ENCODE measurements around the gene EHBP1.

The EHBP1 gene

GRCh38 chr2:62785216-62785615, 79.7 kb downstream of the EHBP1 start:
- DNase-seq (ENCODE audit: low spot score): no peak

GRCh38 chr2:62785810-62786597, 80.5 kb downstream of the EHBP1 start:
- DNase-seq (ENCODE audit: low spot score): peak; percentile 35

DNA sequence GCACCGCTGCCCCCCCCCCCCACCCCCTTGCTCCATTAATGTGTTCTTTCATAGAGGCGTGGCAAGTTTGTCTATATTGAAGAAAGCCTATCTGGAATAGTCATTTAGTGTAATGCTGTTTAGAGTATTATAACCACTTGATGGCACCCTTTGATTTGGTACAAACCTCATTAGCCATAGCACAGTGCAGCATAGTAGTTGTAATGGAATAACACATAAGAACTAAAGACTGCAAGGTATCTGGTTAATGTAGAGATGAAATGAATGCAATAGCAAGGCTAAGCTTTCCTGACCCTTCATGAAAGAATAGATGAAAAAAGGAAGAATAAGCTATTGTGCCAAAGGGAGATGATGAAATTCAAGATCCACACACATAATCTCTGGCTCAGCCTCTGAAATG, 81.9 kb downstream of the EHBP1 start:
- peak; percentile 16 for DNase-seq (ENCODE audit: low spot score)

DNA sequence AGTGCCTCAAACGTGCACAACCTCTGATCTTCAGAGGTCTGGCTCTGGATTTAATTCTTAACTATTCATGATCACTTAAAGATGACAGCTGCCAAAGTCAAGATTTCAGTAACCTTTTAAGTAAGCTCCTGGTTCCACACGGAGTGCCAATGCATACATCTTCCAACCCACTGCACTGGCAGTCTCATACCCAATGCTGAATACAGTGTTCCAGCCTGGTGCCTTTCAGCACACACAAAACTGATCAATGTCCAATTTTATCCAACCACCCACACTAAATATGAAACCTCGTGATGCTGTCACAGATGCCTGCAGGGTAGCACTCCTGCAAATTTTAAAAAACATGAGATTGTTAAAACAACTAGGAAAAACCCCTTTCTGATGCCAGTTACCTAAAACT, 84.0 kb downstream of the EHBP1 start:
- no peak for DNase-seq (ENCODE audit: low spot score)

- no peak for DNase-seq (ENCODE audit: low spot score)
Measured at GRCh38 chr2:62789918-62790317, 84.4 kb downstream of the EHBP1 start.

- DNase-seq (ENCODE audit: low spot score): no peak
Measured at GRCh38 chr2:62792408-62792807, 86.9 kb downstream of the EHBP1 start.

DNA sequence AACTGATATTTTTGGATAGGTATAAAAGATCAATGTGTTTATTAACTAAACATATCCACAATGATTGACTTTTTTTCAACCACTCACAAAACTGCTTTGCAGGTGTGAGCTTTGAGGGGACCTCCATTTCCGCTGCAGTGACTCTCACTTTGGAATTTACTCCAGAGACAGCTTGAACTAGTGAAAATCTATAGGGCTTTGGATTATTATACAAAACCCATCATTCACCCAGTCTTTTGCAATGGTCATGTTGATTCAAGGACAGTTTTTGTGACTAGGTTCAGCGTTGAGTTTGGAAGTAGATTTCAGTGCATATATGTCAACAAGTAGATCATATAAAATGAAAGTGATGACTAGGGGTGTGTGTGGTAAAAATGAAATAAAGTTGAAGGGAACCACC, 87.7 kb downstream of the EHBP1 start:
- no peak for DNase-seq (ENCODE audit: low spot score)

DNA sequence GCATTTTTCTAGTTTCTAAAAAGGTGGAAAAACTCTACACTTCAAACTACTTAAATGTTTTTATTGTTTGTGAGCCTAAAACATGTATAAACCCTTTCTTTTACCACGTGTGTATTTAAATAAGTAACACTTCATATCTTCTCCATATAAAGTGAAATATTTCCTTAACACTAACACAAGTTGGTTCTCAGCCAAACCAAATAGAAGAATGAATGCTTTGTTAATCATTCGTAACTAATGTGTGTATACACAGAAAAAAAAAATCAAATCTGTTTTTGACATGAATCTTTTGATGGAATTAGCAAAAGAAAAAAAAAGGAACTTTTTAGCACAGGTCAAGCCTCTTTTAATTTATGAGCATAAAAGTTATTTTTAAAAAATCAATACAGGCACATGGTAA, 89.3 kb downstream of the EHBP1 start:
- DNase-seq (ENCODE audit: low spot score): no peak

DNA sequence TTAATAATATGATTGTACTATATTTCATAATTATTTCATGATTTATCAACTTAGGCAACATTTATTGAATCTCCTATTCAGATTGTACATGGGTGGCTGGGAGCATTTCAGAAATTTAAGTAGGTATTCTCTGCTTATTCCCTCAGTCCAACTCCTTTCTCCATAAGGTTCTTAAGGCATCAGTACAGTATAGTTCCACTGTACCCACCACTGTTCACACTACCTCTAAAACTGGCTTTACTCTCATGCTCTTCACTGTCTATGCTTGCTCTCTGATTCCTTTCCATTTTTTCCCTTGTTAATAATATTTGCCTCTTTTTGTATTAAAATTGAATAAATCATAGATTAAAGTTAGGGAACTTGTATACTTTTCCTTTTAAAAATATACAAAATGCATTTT, 89.8 kb downstream of the EHBP1 start:
- no peak for DNase-seq (ENCODE audit: low spot score)

DNA sequence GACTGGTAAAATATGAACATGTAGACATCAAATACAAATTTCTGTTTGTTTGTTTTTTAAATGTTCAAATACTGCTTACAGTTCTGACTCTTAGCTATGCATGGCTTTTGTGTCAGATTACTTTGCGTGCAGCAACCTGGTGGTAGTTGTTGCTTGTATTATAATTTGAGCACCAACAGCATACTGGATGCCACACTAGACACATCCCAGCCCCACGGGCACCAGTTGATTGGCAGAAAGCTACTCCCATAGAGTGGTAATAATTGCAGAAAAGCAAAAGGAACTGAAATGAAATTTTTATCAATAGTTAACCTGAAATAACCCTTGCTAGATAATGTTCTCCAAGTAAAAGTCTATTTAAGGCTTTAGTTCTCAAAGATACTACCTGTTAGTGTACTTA, 91.6 kb downstream of the EHBP1 start:
- no peak for DNase-seq (ENCODE audit: low spot score)

DNA sequence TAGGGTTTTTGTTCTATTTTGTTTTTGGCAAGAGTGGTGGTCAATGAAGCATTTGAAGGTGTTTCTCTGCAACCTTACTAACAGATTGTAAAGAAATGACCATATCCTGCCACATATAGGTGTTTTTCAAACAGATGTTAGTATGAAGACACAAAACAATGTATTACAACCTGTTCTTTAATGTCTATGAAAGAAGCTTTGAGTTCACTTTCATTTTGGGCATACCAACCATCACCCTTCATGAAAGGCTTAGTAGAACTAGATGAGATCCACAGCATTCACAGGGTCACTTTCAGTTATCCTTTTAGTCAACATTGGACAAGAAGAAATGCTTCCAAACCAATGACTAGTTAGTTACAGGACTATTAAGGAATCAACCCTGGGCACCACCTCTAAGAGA, 95.1 kb downstream of the EHBP1 start:
- no peak for DNase-seq (ENCODE audit: low spot score)

- DNase-seq (ENCODE audit: low spot score): no peak
Measured at GRCh38 chr2:62801110-62801509, 95.6 kb downstream of the EHBP1 start.

DNA sequence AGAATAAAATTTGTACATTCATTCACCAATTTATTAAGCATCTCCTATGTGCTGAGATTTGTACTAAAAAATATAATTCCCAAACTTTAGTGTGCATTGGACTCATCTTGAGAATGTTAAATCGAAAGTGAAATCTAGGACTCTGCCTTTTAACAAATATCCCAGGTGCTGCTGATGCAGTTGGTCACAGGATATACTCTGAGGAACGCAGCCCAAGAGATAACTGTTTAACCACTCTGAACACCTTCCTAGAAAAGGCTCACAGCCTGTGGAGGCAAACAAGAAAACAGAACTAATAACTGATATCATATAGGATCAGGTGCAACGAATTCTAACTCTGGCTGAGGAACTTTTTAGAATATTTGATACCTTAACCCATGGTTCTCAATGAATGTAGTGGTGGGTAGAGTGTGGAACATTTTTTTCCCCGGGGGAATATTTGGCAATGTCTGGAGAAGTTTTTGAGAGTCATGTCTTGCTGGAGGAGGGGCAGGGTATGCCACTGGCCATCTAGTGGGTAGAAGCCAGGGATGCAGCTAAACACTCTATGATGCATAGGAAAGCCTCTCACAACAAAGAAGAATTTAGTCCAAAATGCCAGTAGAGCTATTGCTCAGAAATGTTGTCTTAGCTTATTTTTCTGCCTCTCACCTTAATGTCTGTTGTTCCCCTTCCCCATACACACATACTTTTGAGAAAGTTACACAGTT, 96.5 kb downstream of the EHBP1 start:
- DNase-seq (ENCODE audit: low spot score): no peak

DNA sequence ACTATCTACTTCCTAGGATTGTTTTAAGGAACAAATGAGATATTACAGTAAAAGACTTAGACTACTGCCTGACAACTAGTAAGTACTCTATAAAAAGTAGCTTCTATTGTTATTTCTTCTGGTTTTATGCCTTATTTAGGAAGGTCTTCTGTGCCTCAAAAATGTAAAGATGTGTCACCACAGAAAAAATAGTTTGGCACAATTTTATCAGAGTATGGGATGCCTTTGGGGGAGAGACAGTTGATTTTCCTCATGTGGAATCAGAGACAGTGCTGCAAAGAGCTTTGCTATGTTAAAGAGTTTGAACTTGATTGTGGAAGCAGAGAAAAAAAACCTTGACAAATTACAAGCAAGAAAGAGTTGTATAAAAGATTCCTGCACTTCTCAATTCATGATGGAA, 98.4 kb downstream of the EHBP1 start:
- DNase-seq (ENCODE audit: low spot score): no peak

GRCh38 chr2:62806231-62806630, 100.7 kb downstream of the EHBP1 start:
- DNase-seq (ENCODE audit: low spot score): no peak

DNA sequence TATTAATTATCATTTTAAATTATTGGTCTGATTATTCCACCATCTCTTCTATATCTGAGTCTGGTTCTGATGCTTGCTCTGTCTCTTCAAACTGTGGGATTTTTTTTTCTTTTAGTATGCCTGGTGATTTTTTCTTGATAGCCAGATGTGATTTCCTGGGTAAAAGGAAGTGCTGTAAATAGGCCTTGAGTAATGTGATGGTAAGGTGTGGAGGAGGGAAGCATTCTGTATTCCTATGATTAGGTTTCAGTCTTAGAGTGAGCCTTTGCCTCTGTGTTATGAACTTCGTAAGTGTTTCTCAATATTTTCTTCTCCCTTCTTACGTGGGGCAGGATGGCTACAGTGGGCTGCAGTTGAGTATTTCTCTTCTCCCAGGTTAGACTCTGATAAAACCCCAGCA, 103.0 kb downstream of the EHBP1 start:
- DNase-seq (ENCODE audit: low spot score): no peak

- no peak for DNase-seq (ENCODE audit: low spot score)
Measured at GRCh38 chr2:62811086-62811485, 105.6 kb downstream of the EHBP1 start.

- DNase-seq (ENCODE audit: low spot score): no peak
Measured at GRCh38 chr2:62811972-62812371, 106.5 kb downstream of the EHBP1 start.

- DNase-seq (ENCODE audit: low spot score): no peak
Measured at GRCh38 chr2:62812921-62813825, 107.7 kb downstream of the EHBP1 start.

DNA sequence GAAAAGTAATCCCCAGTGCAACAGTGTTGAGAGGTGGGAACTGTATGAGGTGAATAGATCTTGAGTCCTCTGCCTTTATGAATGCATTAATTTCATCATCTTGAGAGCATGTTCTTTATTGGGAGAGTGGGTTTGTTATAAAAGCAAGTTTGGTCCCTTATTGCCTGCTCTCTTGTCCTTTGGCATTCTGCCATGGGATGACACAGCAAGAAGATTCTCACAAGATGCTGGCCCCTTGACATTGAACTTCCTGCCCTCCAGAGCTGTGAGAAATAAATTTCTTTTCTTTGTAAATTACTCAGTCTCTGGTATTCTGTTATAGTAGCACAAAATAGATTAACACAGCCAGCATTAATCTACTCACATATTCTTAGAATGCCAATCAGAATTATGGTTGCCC, 108.6 kb downstream of the EHBP1 start:
- DNase-seq (ENCODE audit: low spot score): peak; percentile 31

DNA sequence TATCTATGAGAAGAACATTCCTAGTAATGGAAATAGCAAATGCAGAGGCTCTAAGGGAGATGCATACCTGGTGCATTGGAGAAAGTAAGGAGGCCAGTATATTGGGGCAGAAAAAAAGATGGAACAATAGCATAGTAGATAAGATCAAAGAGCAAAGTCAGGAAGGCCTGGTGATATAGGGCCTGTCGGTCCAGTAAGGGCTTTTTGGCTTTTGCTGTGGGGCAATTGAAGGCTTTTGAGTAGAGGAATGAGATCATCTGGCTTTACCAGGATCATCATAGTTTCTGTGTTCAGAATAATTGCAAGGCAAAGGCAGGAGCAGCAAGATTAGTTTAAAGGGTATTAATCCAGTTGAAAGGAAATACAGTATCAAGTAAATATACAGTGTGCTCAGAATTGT, 111.8 kb downstream of the EHBP1 start:
- DNase-seq (ENCODE audit: low spot score): no peak

DNA sequence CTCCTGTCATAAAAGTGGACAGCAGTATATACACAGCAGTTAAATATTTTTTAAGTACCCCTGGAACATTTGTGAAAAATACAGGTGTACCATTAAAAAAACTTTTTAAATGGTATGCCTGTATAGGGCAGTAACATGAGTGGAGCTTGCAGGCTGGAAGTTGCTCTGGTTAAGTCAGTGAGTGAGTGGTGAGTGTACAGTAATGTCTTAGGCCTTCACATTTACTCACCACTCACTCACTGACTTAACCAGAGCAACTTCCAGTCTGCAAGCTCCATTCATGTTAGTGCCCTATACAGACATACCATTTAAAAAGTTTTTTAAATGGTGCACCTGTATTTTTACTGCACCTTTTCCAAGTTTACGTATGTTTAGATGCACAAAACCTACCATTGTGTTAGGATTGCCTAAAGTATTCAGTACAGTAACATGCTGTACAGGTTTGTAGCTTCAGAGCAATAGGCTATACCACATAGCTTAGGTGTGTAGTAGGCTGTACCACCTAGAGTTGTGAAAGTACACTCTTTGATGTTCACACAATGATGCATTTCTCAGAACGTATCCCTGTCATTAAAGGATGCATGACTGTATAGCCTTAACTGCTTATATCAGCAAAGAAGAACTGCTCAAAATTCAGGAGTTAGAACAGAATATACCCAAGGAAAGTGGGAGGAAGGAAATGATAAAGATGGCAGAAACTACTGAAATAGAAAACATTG, 112.6 kb downstream of the EHBP1 start:
- DNase-seq (ENCODE audit: low spot score): no peak

Measured in AG20443 (cell line).